GM21717 (cell line): ENCODE results near the gene RNF217.
"Not testable (repeated sequence)": the region's sequence is repeated elsewhere in the genome, so short reads cannot be mapped to it uniquely, and the experiment has no call there.

Source experiments
- ATAC-seq: cut with Tn5 transposase; IDR thresholded peaks from one replicate; pipeline ENCODE4 v1.9.1; 2021; ENCODE audit warnings: mild to moderate bottlenecking, moderate library complexity; ENCODE audit not compliant: unreplicated experiment

The RNF217 gene

DNA sequence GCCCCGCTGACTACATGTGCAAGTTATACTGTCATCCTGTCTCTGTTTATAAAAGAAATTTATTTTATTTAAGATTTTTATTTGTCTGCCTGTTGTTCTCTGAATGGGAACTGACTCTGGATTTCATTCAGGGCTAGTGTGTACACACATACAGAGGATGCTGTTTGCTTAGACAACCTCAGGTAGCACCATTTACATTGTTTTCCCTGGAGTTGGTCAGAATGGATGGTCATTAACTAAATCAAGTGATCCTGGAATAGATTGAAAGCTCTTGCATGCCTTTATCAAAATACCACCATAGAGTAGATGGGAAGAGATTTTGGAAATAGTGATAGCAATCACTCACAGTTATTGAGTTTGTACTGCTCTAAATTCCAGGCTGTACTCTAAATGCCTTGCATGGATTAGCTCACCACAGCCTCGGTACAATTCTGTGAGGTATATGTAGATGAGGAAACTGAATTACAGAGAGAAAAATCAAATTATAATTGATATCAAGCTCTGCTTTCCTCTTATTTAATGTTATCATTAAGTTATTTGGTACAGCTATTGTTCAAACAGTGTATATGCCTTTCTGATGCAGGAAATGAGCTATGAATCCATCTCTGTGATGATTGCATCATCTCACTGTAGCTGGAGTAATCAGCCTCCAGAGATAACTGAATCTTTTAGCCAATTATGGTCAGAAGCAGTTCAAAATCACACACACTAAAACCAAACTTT is 51.9 kb downstream of the RNF217 start:
- no peak for ATAC-seq

GRCh38 chr6:125014661-125014957 is 52.4 kb downstream of the RNF217 start:
- no peak for ATAC-seq

DNA sequence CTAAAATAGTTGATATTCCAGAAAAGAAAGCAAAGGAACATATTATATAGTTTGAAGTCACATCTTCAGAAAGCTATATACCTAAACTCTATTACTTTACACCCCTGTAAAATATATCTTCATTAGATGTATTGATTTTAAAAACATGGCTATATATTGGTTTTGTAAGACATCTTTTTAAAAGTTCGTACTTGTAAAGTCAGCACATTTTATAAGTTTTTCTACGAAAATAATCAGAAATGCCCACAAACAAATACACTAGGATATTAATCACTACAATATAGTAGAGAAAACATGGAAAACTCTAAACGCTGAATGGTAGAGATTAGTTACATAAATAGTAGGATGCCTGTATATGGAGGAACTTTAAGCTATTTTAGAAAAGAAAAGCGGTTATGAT is 52.9 kb downstream of the RNF217 start:
- ATAC-seq: no peak

- ATAC-seq: no peak
These were observed 55.9 kb downstream of the RNF217 start for GRCh38 chr6:125018136-125018535.

- no peak for ATAC-seq
These were observed 57.0 kb downstream of the RNF217 start for GRCh38 chr6:125019281-125019680.

DNA sequence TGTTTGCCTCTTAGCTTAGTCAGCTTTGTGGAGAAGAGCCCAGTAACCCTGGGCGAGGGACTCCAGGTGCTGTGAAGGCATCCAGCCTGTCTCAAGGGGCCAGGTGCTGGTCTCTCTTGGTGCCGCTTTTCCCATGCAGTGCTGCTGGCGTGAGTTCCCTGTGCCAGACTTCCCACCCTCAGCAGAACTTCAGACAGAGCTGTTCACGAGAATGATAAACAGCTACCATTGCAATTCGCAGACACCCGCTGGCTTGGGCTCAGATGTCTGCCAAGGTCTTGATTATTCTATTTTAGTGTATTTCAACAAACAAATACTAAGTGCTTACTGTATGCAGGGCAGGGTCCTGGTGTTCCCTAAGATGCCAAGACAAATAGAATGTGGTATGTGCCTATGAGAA is 57.7 kb downstream of the RNF217 start:
- ATAC-seq: no peak

DNA sequence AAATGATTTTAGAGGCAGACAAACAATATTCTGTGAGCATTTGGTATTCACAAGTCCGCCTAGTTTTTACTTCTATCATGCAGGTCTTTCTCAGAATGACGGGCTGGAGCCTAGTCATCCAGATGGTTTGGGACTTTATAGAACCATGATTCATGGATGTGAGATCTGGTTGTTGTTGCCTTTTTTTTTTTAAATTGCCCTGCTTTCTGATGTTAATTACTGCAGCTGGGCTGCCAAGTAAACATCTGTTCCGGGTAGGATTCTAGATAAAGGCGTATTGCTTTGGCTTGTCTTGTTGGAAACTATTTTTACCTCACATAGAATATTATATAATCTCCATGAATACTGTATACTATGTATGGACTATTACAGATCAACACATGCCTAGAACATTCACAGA is 58.1 kb downstream of the RNF217 start:
- no peak for ATAC-seq

- ATAC-seq: no peak
These were observed 60.3 kb downstream of the RNF217 start for GRCh38 chr6:125022391-125022989.

GRCh38 chr6:125025164-125025854 is 63.1 kb downstream of the RNF217 start:
- no peak for ATAC-seq

DNA sequence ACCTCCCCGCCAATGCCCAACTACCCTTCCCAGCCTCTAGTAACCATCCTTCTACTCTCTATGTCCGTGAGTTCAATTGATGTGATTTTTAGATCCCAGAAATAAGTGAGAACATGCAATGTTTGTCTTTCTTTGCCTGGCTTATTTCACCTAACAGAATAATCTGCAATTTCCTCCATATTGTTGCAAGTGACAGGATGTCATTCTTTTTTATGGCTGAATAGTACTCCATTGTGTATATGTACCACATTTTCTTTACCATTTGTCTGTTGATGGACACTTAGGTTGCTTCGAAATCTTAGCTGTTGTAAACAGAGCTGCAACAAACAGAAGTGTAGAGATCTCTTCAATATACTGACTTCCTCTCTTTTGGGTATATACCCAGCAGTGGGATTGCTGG is 65.0 kb downstream of the RNF217 start:
- ATAC-seq: no peak

DNA sequence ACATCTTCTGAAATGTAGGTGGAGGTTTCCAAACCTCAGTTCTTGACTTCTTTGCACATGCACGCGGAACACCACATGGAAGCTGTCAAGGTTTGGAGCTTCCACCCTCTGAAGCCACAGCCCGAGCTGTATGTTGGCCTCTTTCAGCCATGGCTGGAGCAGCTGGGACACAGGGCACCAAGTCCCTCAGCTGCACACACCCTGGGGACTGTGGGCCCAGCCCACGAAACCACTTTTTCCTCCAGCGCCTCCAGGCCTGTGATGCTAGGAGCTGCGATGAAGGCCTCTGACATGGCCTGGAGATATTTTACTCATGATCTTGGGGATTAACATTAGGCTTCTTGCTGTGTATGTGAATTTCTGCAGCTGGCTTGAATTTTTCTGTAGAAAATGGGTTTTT is 68.7 kb downstream of the RNF217 start:
- ATAC-seq: no peak

DNA sequence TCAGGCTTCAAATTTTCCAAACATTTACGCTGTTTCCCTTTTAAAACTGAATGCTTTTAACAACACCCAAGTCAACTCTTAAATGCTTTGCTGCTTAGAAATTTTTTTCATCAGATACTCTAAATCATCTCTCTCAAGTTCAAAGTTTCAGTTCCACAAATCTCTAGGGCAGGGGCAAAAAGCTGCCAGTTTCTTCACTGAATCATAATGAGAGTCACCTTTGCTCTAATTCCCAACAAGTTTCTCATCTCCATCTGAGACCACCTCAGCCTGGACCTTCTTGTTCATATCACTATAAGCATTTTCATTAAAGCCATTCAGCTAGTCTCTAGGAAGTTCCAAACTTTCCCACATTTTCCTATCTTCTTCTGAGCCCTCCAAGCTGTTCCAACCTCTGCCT is 69.1 kb downstream of the RNF217 start:
- no peak for ATAC-seq

DNA sequence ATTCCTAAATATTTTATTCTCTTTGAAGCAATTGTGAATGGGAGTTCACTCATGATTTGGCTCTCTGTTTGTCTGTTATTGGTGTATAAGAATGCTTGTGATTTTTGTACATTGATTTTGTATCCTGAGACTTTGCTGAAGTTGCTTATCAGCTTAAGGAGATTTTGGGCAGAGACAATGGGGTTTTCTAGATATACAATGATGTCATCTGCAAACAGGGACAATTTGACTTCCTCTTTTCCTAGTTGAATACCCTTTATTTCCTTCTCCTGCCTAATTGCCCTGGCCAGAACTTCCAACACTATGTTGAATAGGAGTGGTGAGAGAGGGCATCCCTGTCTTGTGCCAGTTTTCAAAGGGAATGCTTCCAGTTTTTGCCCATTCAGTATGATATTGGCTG is 72.7 kb downstream of the RNF217 start:
- not testable (repeated sequence) for ATAC-seq

GRCh38 chr6:125036486-125036885 is 74.2 kb downstream of the RNF217 start:
- not testable (repeated sequence) for ATAC-seq

GRCh38 chr6:125037827-125038226 is 75.6 kb downstream of the RNF217 start:
- no peak for ATAC-seq

GRCh38 chr6:125038925-125039324 is 76.7 kb downstream of the RNF217 start:
- no peak for ATAC-seq

DNA sequence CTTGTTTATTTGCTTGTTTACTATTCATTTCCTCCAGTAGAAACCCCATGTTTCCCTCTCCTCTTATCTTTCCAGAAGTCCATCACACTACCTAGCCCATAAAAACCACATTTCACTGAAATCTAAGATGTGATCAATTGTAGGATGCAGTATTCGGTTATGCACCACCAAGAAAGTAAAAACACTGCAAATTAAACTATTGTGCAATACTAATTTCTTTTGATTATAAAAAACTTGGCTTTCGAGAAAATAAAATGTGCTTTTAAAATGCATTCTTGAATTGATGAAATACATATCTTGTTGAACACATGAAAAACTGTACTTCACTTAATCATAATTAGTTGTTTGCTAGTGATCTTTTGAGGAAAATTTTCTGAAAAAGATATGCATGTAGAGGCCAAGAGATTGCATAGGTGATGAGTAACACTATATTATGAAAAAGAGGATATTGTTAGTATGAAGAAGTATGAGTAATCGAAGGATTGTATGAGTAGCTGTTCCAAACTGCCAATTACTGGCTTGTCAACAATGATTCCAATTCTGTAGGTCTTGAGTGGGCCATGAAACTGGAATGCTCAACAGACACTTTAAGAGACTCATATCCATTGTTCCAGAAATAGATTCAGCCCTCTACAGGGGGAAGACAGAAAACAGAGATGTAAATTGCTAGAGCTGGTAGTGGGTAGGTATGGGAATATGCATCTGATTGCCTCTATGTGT is 79.7 kb downstream of the RNF217 start:
- ATAC-seq: no peak

DNA sequence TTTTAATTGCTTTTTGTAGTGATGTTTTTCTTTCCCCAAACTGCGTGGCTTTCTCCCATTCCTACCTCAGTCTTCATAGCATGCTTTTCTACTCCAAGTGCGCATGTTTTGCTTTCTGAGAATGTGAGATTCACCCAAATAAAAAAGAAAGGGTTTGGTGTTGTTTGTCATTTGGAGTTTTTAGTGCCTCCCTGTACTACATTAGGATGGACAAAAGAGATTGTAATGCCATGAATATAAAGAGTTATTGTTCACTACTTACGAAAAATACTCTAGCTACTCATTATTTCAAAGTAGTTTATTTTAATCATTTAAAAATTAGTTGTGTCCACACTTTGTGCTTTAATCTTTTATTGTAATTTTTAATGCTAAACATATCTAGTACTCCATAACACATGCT is 81.8 kb downstream of the RNF217 start:
- no peak for ATAC-seq

DNA sequence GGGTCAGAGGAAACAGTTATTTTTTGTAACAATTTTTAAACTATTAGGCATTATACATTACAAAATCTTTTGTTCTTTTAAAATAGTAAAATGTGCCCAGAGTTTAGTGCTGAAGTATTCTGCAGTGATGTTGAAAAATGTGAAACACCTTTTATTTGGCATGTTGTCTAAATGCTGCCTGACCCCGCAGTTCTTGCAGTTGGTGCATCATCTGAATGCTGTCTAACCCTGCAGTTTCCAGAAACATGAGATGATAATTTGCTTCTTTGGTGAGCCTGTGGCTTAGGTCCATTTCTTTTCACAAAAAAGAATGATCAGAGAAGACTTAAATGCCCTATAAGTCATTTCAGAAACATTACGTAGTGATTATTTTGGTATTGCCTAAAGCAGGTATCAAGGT is 82.4 kb downstream of the RNF217 start:
- ATAC-seq: no peak

- no peak for ATAC-seq
These were observed 84.1 kb downstream of the RNF217 start for GRCh38 chr6:125046107-125046925.

- ATAC-seq: no peak
These were observed 86.0 kb downstream of the RNF217 start for GRCh38 chr6:125048274-125048673.
